ENCODE measurements around the gene HTR4.

Gene HTR4

DNA sequence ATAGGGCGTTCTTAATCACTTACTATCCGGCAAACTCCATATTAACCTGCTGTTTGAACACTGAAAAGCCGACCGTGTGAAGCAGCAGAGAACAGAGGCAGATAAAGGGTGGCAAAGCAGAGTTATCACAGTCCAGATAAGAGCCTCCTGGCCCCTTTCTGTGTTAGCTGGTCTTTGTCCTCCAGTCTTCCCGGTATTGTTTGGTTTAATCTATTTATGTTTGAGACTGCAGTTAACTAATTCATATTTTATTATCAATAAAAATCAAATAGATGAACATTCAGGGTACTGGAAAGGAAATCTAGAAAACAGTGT, 6.0 kb upstream of the HTR4 start:
- DNase-seq: no peak

DNA sequence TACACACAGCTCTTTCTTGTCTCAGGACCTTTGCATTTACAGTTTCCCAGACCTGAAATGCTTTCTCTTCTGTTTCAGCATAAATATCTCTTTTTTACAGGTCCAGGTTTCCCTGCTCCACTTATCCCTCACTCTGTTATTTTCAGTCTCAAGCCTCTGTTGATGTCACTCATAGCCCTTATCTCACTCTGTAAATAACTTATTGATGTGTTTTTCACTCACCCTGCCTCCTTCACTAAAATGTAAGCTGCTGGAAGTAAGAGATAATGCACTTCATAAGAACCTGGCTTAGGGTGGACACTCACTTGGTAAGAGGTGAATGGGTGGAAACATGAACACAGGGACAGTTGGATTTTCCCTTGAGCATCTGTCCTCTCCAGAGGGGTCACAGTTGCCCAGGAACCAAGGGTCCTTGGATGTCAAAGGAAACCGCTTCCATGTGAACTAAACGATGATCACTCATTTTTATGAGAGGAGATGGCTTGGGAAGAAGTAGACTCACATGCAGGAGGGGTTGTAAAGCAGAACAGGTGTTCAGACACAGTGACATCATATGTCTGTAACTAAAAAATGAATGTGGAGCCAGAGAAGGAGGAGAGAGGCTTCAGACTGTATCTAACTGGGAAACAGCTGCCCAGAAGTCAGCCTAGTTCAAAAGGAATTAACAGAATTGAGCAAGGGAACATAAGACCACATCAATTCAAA, 5.5 kb upstream of the HTR4 start:
- DNase-seq: no peak

DNA sequence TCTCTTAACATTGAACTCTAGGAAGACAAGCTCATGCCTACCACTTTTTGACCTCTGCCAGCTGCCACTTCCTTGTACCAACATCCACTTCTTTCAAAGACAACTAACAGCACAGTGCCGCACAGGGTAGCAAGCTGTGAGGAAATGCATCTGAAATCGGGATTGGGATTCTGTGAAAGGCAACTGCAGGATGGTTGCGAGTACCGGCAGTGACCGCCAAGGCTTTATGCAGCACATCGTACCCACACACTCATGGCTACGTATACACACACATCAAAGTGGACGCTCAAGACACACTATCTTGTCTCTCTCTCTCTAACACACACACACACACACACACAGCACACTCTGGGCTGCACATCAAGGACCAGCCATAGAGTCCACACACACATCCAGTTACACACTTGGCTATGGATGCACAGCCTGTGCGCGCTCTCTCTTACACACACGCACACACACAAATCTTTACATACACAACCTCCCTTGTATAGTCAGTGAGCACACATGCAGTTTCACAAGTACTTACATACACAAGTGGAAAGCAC, 964 bp downstream of the HTR4 start:
- no peak for DNase-seq

DNA sequence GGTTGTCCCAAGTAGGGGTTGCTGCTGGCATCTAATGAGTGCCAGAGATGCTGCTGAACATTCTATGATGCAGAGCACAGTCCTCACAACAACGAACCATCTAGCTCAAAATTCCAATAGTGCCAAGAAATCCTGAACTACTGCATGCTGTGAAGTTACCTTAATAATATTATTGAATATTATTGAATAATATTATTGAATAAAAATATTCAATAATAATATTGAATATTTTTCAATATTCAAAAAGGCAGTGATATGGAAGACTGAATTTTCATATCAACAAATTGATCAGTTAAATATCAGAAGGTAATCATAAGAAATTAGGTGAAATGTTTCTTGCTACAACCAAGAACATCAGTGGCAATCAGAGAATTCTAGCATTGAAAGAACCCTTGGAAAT, 2.8 kb downstream of the HTR4 start:
- DNase-seq: no peak

DNA sequence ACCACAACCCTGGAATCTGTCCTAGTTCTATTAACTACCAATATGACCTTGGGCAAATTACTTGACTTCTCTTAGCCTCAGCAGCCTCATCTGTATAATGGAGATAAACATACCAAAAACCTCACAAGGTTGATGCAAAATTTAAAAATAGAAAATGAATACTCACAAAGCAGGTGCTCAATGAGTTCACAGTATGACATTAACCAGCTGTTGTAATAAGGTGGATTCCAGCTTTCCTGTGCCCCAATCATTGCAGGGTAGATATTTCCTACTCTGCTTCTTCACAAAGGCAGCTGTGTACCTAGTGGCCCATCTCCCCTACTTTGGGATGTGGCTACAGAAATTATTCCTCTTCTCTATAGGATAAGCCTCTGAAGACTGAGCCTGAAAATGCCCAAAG, 8.8 kb downstream of the HTR4 start:
- DNase-seq: no peak

DNA sequence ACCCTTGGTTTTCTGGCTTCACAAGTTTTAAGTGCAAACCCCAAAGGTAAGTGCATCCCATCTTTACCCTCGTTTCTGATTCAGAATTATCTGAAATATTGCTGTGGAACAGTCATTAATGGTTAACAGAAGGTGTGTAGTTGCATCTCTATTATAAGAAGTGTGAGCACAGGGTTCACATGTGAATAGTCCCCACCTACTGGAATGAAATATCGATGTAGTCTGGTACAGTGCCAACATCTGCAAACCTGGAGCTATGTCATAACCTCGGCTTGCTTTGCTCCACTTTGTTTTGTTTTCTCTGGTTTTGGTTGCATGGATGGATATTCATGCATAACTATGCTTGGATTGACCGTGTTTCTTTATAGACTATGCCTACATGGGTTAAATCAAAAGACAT, 12.6 kb downstream of the HTR4 start:
- DNase-seq: no peak

DNA sequence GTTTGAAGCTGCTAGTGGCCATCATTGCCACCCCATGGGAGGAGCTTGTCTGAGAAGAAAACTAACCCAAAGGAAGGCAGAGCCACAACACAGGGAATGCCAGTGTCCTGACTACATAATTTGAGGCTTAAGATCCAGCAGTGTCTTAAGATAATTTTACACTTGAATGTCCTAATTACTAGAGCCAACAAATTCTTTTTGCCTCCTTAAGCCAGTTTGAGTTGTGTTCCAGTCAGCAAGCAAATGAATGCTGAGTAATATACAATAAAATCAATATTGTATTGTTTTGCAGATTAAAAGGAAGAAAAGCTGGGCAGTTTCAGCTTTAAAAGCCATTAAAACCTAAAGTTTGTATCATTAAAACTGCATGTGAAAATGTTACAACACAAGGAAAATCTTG, 13.9 kb downstream of the HTR4 start:
- DNase-seq: no peak

DNA sequence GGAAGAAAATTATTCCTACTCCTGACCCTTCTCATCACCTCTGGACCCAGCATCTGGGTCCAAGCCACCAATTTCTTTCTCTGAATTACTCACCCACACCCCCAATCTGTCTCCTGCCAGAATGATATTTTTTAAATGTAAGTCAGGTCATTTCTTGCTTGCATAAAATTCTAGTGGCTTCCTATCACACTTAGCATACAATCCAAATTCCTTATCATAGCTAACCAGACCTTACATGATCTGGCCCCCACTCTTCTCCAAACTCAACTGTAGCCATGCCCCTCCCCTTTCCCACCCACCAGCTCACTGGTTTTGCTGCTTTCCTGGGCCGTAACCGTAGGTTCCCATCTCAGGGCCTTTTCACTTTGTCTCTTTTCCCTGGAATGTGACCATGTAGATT, 15.2 kb downstream of the HTR4 start:
- DNase-seq: no peak

DNA sequence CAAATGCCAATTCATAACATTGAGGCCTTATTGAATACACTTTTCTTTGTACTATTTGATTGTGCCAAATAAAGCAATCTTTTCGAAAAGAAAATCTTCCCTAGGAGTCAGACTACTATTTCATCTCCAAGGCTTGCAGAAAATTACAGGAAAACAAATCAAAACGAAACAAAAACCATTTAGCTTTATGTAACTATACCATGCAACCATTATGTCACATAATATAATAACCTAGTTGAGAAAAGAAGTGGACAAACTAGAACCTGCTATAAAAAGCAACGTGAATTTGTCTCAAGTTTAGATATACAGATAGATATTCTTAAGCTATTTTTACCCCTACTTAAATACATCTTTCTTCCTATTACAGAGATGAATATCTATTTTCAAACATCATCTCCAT, 18.0 kb downstream of the HTR4 start:
- DNase-seq: no peak

DNA sequence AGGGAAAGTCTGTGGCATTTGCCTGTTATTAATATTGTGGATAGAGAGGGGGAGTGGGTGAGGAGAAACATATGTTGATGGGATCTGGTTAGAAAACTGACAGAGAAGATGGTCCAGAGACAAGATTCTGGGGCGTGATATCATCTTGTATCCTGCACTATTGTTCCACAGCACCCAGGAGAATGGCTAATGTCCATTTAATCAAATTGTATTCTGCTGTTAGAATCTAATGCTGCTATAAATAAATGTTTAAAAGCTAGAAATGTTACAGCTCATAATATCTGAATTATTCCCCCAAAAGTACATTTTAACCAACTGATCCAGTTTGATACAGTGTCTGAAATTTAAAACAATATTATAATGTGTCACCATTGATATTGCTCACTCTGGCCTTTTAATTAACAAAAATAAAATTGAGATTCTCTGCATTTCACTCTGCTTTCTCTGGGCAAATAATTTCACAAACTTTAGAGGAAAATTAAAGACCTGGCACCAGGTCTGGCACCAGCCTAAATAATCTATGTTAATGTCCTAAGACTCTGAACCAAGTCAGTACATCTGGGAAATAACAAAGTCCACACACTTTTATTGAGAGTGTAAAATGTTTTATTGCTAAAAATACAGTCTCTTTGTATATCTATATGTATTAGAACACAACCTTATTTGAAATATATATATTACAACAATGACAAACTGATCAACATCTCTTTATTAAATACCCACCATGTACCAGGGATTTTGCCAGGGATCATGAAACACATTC, 18.8 kb downstream of the HTR4 start:
- DNase-seq: no peak

DNA sequence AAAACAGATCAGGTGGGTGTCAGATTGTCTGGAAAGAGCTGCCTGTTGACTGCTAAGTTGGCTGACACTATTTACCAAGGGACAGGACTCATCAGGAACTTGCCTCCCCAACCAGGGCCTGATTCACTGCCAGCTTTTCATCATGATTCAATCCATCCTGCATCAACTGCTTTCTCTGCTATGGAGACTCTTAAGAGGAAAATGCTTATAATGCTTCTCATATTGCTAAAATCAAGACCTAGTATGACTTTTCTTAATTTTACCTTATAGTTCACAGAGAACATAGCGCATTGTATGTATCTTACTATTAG, 21.3 kb downstream of the HTR4 start:
- DNase-seq: no peak

DNA sequence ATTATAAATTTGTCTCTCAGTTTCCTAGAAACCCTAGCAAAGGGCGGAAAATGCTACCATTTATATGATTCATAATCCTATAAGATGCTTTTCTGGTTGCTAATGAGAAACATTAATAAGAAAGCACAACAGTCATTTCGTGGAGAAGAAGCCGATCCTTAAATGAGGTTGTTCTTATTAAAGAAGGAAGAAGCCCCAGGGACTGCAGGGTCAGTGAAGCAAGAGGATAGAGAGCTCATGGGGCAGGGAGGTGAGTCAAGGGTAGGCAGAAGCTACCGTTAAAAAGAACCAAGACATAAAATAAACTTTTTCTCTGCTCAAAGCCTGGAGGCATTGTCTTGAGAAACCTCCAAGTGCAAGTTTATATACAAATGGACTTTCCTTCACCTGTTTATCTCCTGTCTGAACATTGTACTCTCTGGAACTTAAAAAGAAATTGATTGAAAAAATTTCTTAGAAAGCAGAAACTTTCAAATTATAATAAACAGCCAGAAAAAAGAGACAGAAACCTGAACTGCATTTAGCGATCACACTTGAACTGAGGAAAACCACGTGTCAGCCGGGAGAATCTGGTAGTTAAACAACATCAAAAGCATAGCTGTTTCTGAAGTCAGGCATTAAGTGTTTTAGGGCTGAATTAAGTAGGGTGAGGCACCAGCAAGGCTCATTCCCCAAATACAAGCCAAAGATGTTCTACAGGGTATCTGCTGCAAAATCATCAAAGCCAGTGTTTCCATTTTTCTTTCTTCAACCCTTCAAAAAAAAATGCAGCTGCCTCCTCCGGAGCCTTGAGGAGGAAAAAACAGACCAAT, 21.9 kb downstream of the HTR4 start:
- DNase-seq: no peak

DNA sequence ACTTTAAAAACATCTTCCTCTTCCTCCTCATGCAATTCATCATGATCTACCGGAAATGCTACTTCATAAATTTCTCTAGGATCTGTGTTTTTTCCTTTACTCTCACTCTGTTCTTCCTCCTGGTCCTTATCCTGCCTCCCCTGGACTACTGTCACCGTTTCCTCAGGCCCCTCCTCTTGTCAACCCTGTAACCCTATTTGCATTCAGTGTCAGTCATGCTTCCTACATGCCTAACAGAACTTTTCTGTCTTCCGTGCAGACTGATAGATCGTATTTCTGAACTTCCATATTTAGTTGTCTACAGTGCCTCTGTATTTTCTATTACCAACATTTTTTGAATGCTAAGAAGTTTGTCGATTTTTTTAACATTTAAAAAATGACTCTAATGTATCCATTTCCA, 27.3 kb downstream of the HTR4 start:
- no peak for DNase-seq

DNA sequence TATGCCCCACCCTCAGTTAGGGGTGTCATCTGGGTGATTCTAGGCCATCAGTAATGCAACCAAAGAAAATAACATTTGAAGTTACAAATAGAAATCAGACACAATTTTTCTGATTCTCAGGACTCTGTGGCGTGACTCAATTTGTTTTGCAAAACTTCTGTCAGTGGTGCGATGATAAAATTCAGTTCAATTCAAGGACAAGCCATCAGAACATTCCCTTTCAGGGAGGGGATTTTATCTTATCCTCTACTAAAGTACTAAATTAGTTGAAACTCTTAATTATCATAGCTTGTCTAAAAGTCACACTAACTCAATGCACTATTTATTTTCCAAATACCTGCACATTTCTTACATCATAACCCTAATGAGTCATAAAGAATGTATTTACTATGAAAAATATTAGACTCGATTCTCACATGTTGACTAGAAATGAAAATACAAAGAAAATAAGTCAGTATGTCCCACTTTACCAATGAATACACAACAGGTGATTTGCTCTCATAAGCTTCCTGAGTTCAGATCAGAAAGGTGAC, 28.2 kb downstream of the HTR4 start:
- no peak for DNase-seq

DNA sequence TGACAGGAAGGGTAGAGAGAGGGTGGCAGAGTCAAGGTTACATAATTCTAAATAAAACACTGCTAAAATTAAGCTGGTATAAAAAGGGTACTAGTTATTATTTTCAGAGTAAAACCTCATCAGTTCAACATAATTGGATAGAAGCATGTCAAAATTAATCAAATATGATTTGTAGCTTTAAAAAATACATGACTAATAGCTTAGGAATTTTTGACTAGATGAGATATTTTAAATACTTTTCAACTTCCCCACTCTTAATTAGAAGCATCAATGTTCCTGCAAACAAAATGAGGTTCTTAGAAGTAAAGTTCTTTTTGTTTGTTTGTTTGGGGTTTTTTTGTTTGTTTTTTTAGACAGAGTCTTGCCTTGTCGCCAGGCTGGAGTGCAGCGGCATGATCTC, 29.1 kb downstream of the HTR4 start:
- DNase-seq: no peak

DNA sequence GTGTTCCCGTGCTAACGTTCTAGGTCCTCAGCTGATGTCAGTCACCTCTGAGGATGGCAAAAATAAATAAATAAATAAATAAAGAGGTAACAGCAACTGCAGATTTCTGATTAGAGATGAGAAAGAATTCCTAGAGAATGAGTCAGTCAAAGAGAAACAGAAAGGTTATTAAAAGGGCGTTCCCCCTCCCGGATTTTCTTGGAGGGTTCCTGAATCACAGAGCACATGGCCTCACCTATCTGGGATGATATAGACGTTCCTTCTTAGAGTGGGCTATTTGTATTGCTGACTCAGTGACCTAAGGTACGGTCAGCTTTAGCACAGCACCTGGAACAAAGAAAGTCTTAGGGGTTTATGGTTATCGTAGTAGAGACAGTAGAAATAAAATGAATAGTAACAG, 30.6 kb downstream of the HTR4 start:
- no peak for DNase-seq

DNA sequence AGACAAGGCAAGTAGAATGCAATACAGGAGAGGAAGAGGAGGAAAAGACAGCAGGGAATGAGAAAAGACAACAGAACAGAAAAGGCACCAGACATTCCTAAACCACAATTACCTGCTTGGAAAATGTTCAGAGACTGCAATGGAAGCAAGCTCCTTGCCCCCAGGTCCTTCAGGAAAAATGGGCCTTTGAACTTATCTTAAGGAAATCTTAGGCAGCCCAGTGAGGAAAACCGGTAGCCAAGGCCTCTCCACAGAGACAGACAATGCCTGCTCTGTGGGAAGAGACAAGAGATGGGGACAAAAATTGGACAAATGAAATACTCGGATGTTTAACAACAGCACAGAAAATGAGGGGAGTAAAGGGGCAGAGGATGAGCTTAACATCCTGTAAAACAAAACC, 31.2 kb downstream of the HTR4 start:
- DNase-seq: no peak

DNA sequence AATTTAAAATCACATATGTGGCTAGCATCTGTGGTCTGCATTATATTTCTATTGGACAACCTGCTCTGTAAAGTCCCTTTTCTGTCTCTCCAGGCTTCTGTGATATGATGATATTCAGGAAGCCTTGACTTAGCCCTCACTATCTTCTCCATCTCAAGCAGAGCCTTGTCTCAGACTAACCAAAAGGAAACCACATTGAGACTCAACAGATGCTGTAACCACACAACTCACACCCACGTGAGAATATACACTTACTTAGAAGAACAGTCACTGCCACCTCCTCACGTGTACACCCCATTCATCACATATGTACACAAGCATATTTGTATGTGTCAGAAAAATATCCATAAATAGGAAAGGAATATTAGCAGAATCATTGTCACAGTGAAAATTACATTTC, 33.6 kb downstream of the HTR4 start:
- no peak for DNase-seq

DNA sequence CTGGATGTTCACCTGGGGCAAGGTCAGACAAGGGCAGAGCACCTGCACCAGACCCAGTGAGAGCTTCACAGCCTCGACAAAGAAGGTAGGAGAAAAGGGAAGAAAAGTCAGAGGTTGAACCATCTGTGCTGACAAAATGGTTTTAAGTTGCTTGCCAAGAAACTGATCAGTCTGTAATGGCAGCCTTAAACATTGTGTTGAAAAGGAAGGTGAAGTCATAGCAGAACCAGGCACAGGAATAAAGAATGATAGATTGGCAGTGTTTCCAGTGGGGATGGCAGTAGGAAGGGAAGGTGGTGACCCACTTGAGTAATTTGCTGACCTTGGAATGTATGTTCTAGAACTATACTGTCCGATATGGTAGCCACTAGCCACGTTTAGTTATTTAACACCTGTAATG, 34.2 kb downstream of the HTR4 start:
- DNase-seq: no peak

DNA sequence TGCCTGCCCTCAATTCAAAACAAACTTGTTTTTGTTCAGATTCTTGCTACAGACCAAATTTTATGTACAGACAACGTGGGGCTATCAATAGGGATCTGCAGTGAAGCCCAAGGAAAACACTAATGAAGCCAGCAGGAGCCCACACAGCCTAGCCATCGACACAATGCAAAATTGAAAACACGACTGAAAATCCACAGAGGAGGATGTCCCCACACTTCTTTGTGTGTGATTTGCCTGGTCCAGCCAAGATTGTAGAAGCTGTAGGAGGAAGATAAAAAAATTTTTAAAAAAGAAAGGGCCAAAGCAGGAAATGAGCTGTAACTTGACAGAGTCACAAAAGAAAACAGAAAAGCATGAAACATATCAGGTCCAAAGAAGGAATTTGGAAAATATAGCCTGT, 34.8 kb downstream of the HTR4 start:
- no peak for DNase-seq

DNA sequence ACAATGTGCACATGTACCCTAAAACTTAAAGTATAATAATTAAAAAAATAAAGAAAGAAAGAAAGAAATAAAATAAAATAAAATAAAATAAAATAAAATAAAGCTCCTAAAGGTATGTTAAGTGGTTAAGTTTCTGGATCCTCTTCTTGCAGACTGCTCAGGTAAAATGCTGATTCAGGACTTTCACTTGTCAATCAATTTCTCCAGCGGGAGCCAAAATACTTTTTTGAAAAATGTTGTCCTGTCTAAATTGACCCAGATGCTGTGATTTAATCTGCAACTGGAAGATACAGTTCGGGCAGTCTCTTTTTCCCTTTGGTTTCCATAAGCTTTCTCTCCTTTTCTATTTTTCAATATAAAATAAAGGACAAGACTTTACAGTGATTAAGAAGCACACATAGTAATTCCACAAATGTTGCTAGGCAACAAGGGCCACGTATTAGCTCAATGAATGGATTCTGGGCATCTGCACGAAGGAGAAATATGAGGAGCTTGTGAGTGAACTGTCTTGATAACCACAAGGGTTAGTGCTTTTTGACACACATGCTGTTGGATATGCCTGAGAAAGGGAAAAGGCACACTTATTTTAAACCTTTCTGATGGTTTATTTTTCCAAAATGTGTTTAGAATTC, 38.6 kb downstream of the HTR4 start:
- no peak for DNase-seq

DNA sequence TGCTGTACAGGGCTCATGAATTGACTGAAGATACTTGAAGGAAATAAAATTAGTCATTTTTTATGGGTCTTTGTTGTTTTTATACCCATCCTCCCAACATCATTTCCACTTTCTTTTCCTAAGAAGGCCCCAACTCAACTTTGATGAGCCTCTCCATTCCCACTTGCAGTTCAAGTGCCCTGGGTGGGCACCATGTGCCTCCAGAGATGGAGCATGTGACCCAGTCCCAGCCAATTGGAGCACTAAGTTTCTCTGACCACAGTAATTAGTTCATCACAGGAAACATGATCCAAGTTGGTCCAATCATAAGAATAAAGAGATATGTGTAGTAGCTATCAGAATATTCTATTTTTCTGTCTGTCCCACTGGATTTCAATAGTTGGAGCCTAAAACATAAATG, 46.9 kb downstream of the HTR4 start:
- DNase-seq: no peak

DNA sequence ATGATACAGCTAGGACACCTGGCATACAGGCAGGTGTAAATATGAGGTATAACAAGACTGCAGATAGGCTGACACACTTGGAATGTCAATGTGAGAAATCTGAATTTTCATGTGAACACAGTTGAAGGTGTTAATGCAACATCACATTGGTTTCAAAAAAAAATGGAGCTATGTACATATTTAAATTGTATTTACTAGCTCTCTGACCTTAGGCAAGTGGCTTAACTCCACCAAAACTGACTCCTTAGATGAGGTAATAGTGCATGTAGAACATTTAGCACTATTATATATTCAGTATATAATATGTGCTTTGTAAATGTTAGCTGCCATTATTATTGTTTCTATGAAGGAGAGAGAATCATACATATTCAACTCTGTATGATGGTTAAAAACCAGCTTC, 48.0 kb downstream of the HTR4 start:
- DNase-seq: no peak
